ENCODE results near the gene EDC4. TPM values are rescaled to one million over a fixed set of nuclear protein-coding genes. Genes with fewer than 3 reads are reported as not detected.

Gene EDC4
- total RNA-seq, 4 donors from 2014 or later = 36.7 to 62.4 (median 55.6) TPM

- no peak for TF ChIP-seq CTCF (IDR thresholded peaks at IDR 0.05)
- Histone ChIP-seq H3K4me1 (peaks cover 0 to 12% (median 2%) of the 10 kb centered on the region in 4 donors), H3K27ac (no peak overlapping the region)
Observed at GRCh38 chr16:67902831-67903230, 30.0 kb downstream of the EDC4 start.

GRCh38 chr16:67907397-67908180, 34.7 kb downstream of the EDC4 start:
- 85 to 89% methylated on average over 11 of the region's 11 CpGs for WGBS, 2 donors
- H3K27me3 ChIP-seq = no peaks in the 10 kb centered on the region
- H3K4me1 ChIP-seq = peaks cover 0 to 9% (median 0%) of the 10 kb centered on the region in 4 donors
- no peak overlapping the region for H3K27ac ChIP-seq
- TF ChIP-seq POLR2A (IDR thresholded peaks at IDR 0.05) = no peak
- no peak for TF ChIP-seq EP300 (IDR thresholded peaks at IDR 0.05)
- TF ChIP-seq CTCF (IDR thresholded peaks at IDR 0.05) = no peak
- H3K9me3 ChIP-seq = no peaks in the 10 kb centered on the region
- no peak for DNase-seq (ENCODE audit: low spot score in 2 of 2)
- H3K4me3 ChIP-seq = no peak overlapping the region
- H3K36me3 ChIP-seq = peaks cover 0 to 62% (median 19%) of the 10 kb centered on the region in 3 donors

More at GRCh38 chr16:67902831-67903230, 30.0 kb downstream of the EDC4 start:
- WGBS, 2 donors = 73 to 82% methylated on average over 4 of the region's 4 CpGs
- DNase-seq (ENCODE audit: low spot score in 2 of 2) = no peak
- Histone ChIP-seq H3K4me3 (no peak overlapping the region), H3K27me3 (no peaks in the 10 kb centered on the region), H3K9me3 (no peaks in the 10 kb centered on the region), H3K36me3 (peaks cover 0 to 30% (median 4%) of the 10 kb centered on the region in 3 donors)

DNA sequence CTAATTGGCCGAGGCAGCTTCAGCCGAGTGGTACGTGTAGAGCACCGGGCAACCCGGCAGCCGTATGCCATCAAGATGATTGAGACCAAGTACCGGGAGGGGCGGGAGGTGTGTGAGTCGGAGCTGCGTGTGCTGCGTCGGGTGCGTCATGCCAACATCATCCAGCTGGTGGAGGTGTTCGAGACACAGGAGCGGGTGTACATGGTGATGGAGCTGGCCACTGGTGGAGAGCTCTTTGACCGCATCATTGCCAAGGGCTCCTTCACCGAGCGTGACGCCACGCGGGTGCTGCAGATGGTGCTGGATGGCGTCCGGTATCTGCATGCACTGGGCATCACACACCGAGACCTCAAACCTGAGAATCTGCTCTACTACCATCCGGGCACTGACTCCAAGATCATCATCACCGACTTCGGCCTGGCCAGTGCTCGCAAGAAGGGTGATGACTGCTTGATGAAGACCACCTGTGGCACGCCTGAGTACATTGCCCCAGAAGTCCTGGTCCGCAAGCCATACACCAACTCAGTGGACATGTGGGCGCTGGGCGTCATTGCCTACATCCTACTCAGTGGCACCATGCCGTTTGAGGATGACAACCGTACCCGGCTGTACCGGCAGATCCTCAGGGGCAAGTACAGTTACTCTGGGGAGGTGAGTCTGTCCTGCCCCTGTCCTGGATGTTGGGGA, 36.3 kb downstream of the EDC4 start:
- WGBS, 2 donors = 95% methylated on average over 33 to 36 of the region's 36 CpGs
- H3K27me3 ChIP-seq = no peaks in the 10 kb centered on the region
- no peak for DNase-seq (ENCODE audit: low spot score in 2 of 2)
- TF ChIP-seq CTCF (IDR thresholded peaks at IDR 0.05) = no peak
- no peak for TF ChIP-seq EP300 (IDR thresholded peaks at IDR 0.05)
- no peak for TF ChIP-seq POLR2A (IDR thresholded peaks at IDR 0.05)
- H3K27ac ChIP-seq = no peak overlapping the region
- no peaks in the 10 kb centered on the region for H3K9me3 ChIP-seq
- H3K36me3 ChIP-seq = peaks cover 0 to 54% (median 14%) of the 10 kb centered on the region in 3 donors
- H3K4me3 ChIP-seq = no peak overlapping the region
- H3K4me1 ChIP-seq = peaks cover 0 to 9% (median 0%) of the 10 kb centered on the region in 4 donors

DNA sequence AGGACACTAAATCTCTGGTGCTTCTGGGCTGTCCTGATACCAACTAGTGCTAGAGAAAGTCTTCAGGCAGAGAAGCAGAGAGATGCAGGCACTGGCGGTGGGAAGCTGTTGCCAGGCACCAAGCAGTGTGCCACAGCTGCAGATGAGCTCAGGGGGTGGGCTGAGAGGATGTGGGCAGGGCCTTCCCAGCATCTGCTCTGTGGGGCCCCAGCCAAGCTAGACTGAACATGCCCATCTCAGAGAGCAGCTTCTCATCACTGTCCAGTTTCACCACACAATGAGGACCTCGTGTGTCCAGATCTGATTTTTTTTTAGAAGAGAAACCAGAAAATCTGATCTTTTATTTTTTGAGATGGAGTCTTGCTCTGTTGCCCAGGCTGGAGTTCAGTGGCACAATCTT, 37.3 kb downstream of the EDC4 start:
- WGBS, 2 donors = 57 to 63% methylated on average over 2 of the region's 2 CpGs
- Histone ChIP-seq H3K4me1 (peaks cover 0 to 14% (median 0%) of the 10 kb centered on the region in 4 donors), H3K27ac (no peak overlapping the region), H3K4me3 (no peak overlapping the region), H3K27me3 (no peaks in the 10 kb centered on the region), H3K36me3 (peaks cover 0 to 62% (median 14%) of the 10 kb centered on the region in 3 donors), H3K9me3 (no peaks in the 10 kb centered on the region)
- DNase-seq (ENCODE audit: low spot score in 2 of 2) = no peak
- TF ChIP-seq POLR2A (IDR thresholded peaks at IDR 0.05) = no peak
- no peak for TF ChIP-seq CTCF (IDR thresholded peaks at IDR 0.05)

Measured in tibial nerve (tissue), 4 donors.